HepG2 (cell line): Measurements from ENCODE around the gene RSPRY1. TPM values are rescaled to one million over a fixed set of nuclear protein-coding genes. Genes with fewer than 3 reads are reported as not detected.

ENCODE experiments used
- ARHGAP35 ChIP-seq: sonication (generic); formaldehyde crosslinking; IDR thresholded peaks from 2 replicates; pipeline ENCODE4 v1.9.0; 2022; ENCODE audit warnings: mild to moderate bottlenecking, inconsistent platforms, moderate library complexity, missing genetic modification reagents, borderline replicate concordance
- GPN1 ChIP-seq: sonication (generic); formaldehyde crosslinking; IDR thresholded peaks from 2 replicates; pipeline ENCODE4 v1.5.1; 2020; ENCODE audit warnings: missing genetic modification reagents, borderline replicate concordance
- HNF4G ChIP-seq, 2 experiments: sonication (generic) in 1 of 2; formaldehyde crosslinking in 1 of 2; IDR thresholded peaks; 2 replicates each; pipeline versions ENCODE4 v1.4.0 to v1.6.1; 2011 to 2020; ENCODE audit warnings: borderline replicate concordance in 2 of 2, low read depth in 2 of 2, mild to moderate bottlenecking in 2 of 2, low read length in 1 of 2, missing genetic modification reagents in 1 of 2, moderate library complexity in 1 of 2
- KLF11 ChIP-seq: IDR thresholded peaks from 2 replicates; pipeline ENCODE4 v1.6.1; 2016; ENCODE audit warnings: missing compliant biosample characterization
- KMT2A ChIP-seq: sonication (generic); formaldehyde crosslinking; IDR thresholded peaks from 2 replicates; pipeline ENCODE4 v1.4.0; 2020; ENCODE audit warnings: missing genetic modification reagents
- NCOA5 ChIP-seq: sonication (generic); formaldehyde crosslinking; IDR thresholded peaks from 2 replicates; pipeline ENCODE4 v1.4.0; 2020; ENCODE audit warnings: missing genetic modification reagents
- PCBP2 ChIP-seq: fragments of 200-400 bp; formaldehyde crosslinking; optimal IDR thresholded peaks from 2 replicates; pipeline ENCODE3; 2018; ENCODE audit warnings: low read length, low read depth; ENCODE audit not compliant: poor library complexity, severe bottlenecking
- PHF8 ChIP-seq: sonication (generic); formaldehyde crosslinking; IDR thresholded peaks from 2 replicates; pipeline ENCODE4 v1.5.0; 2020; ENCODE audit warnings: missing genetic modification reagents
- RARA ChIP-seq: IDR thresholded peaks from 2 replicates; pipeline ENCODE4 v1.6.1; 2016; ENCODE audit warnings: missing genetic modification reagents, missing compliant biosample characterization
- TBX3 ChIP-seq: fragments of 450-650 bp; IDR thresholded peaks from 2 replicates; pipeline ENCODE4 v1.6.1; 2017; ENCODE audit warnings: antibody characterized with exemption, mild to moderate bottlenecking, inconsistent platforms, borderline replicate concordance
- polyA plus RNA-seq, 8 experiments: library from polyadenylated mRNA; depleted of rRNA in 3 of 8; stranded (reverse) in 7 of 8; unstranded in 1 of 8; fragments of >200 nt; fragmentation: Illumina TruSeq in 4 of 8; extraction: Trizol in 4 of 8; gene quantifications; 2 replicates each; pipeline versions ENCODE4 v1.2.1 to v1.2.3, GENCODE V29; 2011 to 2016; ENCODE audit warnings: low read depth in 4 of 8, missing spikeins in 1 of 8, mixed read lengths in 1 of 8; ENCODE audit not compliant: insufficient read depth in 1 of 8
- total RNA-seq, 5 experiments: library from RNA; depleted of rRNA; stranded (reverse); fragments of >200 nt; fragmentation: Illumina TruSeq; extraction: Trizol; gene quantifications; 2 replicates each; pipeline ENCODE4 v1.2.3, GENCODE V29; 2016; ENCODE audit warnings: low read depth in 1 of 5
- TF ChIP-seq, protein P1 (sequence below): sonication (generic); formaldehyde crosslinking; IDR thresholded peaks from 2 replicates; pipeline ENCODE4 v1.4.0; 2020; ENCODE audit warnings: missing genetic modification reagents, borderline replicate concordance
- TF ChIP-seq, protein P2 (sequence below): IDR thresholded peaks from 2 replicates; pipeline ENCODE4 v1.6.1; 2016; ENCODE audit warnings: missing biosample characterization, missing genetic modification reagents, low read depth
- TF ChIP-seq, protein P3 (sequence below): sonication (generic); formaldehyde crosslinking; IDR thresholded peaks from 2 replicates; pipeline ENCODE4 v1.8.0; 2022; ENCODE audit warnings: missing genetic modification reagents, mild to moderate bottlenecking, inconsistent platforms, borderline replicate concordance
- TF ChIP-seq, protein P4 (sequence below): sonication (generic); formaldehyde crosslinking; IDR thresholded peaks from 2 replicates; pipeline ENCODE4 v1.4.0; 2020; ENCODE audit warnings: mild to moderate bottlenecking, low read depth, missing genetic modification reagents
- TF ChIP-seq, protein P5 (sequence below): fragments of 450-650 bp; IDR thresholded peaks from 2 replicates; pipeline ENCODE4 v1.6.1; 2016
- TF ChIP-seq, protein P6 (sequence below): sonication (generic); formaldehyde crosslinking; IDR thresholded peaks from 2 replicates; pipeline ENCODE4 v1.4.0; 2020; ENCODE audit warnings: missing genetic modification reagents
- TF ChIP-seq, protein P7 (sequence below): sonication (generic); formaldehyde crosslinking; IDR thresholded peaks from 2 replicates; pipeline ENCODE4 v1.8.1; 2023; ENCODE audit warnings: mild to moderate bottlenecking, moderate library complexity, missing genetic modification reagents

Gene RSPRY1
- total and polyA plus RNA-seq, 2 of the 13 experiments (the other 11 are each of a cell fraction or from before 2014, with no cell fraction given) = 53.4 to 61.0 TPM

DNA sequence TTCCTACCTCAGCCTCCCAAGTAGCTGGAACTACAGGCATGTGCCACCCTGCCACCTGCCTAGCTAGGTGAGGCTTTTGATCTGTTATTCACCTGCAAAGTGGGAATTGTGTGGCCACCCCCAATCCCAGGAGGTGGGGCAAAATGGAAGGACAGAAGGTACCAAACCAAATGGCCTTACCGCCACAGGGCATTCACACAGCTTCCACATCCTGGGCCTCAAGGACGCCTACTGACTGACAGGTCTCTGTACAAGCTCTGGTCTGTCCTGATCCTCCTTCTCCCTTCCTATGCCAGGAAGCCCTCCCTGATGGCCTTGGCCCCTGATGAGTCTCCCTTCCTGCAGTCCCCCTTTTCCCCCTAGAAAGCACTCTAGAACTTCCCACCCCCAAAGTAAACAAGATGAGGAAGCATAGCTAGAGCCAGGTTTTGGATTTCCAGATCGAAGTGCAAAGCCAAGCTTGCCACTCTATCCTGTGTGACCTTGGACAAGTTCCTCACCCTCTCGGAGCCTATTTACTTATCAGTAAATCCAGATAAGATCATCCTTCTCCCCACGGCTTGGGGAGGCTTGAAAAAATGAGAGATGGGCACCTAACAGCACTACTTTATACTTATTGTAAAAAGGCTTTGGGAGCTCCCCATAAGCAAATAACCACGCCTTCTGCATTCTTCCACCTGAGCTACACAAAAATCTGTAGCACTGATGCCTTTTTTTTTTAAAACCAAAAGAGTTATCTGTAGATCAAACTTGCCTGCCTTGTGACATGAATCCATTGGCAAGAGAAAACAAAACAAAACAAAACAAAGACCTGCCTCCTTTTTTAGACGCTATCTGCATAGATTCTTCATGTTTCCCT is 93.9 kb downstream of the RSPRY1 start (continued):
- TF ChIP-seq, protein P1, sequence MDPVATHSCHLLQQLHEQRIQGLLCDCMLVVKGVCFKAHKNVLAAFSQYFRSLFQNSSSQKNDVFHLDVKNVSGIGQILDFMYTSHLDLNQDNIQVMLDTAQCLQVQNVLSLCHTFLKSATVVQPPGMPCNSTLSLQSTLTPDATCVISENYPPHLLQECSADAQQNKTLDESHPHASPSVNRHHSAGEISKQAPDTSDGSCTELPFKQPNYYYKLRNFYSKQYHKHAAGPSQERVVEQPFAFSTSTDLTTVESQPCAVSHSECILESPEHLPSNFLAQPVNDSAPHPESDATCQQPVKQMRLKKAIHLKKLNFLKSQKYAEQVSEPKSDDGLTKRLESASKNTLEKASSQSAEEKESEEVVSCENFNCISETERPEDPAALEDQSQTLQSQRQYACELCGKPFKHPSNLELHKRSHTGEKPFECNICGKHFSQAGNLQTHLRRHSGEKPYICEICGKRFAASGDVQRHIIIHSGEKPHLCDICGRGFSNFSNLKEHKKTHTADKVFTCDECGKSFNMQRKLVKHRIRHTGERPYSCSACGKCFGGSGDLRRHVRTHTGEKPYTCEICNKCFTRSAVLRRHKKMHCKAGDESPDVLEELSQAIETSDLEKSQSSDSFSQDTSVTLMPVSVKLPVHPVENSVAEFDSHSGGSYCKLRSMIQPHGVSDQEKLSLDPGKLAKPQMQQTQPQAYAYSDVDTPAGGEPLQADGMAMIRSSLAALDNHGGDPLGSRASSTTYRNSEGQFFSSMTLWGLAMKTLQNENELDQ (CRISPR knock-in tag) = peak; percentile 78; the same call in 1 of the 2 replicates
- TF ChIP-seq, protein P2, sequence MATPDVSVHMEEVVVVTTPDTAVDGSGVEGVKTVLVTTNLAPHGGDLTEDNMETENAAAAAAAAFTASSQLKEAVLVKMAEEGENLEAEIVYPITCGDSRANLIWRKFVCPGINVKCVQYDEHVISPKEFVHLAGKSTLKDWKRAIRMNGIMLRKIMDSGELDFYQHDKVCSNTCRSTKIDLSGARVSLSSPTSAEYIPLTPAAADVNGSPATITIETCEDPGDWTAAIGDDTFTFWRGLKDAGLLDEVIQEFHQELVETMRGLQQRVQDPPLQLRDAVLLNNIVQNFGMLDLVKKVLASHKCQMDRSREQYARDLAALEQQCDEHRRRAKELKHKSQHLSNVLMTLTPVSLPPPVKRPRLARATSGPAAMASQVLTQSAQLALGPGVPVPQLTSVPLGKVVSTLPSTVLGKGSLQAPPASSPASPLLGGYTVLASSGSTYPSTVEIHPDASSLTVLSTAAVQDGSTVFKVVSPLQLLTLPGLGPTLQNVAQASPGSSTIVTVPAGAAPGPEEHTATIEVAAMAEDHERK (CRISPR knock-in tag) = 0 out of 2 replicates have a peak, but pooled peaks have one; percentile 25
- TF ChIP-seq, protein P3, sequence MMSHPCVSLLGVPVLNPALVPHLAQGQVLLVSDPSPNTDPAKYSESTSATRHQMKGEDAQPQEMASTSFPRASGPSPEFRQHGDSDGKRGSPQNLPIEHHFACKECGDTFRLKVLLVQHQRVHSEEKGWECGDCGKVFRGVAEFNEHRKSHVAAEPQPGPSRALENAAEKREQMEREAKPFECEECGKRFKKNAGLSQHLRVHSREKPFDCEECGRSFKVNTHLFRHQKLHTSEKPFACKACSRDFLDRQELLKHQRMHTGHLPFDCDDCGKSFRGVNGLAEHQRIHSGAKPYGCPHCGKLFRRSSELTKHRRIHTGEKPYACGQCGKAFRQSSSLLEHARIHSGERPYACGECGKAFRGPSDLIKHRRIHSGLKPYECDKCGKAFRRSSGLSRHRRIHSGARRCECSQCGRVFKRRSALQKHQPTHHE = peak; percentile 73; the same call in 1 of the 2 replicates
- TF ChIP-seq NCOA5 (no peak), HNF4G (IDR thresholded peaks at IDR 0.05; ENCODE audit: borderline replicate concordance, low read depth, low read length) (peak; percentile 95), HNF4G (CRISPR knock-in tag; IDR thresholded peaks at IDR 0.05; ENCODE audit: borderline replicate concordance, low read depth) (peak; percentile 96), KMT2A (CRISPR knock-in tag) (peak; percentile 53; the same call in 1 of the 2 replicates), GPN1 (CRISPR knock-in tag) (no peak), TBX3 (peak; percentile 66; the same call in 1 of the 2 replicates), RARA (peak; percentile 91), ARHGAP35 (CRISPR knock-in tag) (0 out of 2 replicates have a peak, but pooled peaks have one; percentile 54), PHF8 (peak; percentile 42; the same call in 1 of the 2 replicates), KLF11 (peak; percentile 84), PCBP2 (no peak)
- TF ChIP-seq, protein P4, sequence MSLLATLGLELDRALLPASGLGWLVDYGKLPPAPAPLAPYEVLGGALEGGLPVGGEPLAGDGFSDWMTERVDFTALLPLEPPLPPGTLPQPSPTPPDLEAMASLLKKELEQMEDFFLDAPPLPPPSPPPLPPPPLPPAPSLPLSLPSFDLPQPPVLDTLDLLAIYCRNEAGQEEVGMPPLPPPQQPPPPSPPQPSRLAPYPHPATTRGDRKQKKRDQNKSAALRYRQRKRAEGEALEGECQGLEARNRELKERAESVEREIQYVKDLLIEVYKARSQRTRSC (CRISPR knock-in tag) = no peak
- TF ChIP-seq, protein P5, sequence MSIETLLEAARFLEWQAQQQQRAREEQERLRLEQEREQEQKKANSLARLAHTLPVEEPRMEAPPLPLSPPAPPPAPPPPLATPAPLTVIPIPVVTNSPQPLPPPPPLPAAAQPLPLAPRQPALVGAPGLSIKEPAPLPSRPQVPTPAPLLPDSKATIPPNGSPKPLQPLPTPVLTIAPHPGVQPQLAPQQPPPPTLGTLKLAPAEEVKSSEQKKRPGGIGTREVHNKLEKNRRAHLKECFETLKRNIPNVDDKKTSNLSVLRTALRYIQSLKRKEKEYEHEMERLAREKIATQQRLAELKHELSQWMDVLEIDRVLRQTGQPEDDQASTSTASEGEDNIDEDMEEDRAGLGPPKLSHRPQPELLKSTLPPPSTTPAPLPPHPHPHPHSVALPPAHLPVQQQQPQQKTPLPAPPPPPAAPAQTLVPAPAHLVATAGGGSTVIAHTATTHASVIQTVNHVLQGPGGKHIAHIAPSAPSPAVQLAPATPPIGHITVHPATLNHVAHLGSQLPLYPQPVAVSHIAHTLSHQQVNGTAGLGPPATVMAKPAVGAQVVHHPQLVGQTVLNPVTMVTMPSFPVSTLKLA = no peak
- TF ChIP-seq, protein P6, sequence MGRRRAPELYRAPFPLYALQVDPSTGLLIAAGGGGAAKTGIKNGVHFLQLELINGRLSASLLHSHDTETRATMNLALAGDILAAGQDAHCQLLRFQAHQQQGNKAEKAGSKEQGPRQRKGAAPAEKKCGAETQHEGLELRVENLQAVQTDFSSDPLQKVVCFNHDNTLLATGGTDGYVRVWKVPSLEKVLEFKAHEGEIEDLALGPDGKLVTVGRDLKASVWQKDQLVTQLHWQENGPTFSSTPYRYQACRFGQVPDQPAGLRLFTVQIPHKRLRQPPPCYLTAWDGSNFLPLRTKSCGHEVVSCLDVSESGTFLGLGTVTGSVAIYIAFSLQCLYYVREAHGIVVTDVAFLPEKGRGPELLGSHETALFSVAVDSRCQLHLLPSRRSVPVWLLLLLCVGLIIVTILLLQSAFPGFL (CRISPR knock-in tag) = no peak
- TF ChIP-seq, protein P7, sequence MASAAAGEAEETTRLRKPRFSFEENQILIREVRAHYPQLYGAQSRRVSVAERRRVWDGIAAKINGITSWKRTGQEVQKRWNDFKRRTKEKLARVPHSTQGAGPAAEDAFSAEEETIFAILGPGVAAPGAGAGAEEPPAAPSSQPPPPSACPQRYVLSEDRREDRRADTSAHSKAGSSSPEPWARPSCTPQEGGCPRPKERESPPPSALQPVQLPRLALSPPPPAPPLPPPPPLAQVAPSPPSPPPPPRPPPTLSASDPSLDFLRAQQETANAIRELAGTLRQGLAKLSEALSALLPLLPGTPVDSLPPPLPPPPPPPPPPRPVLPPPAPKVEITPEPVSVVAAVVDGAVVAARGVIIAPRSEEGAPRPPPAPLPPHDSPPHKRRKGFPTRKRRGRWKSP (CRISPR knock-in tag) = 0 out of 2 replicates have a peak, but pooled peaks have one; percentile 65
